NOMO-1 (cell line): ENCODE measurements around the gene TRIB2.

Experiments used
- DNase-seq, 2 experiments: peaks; one replicate each; lab custom pipeline; 2025; ENCODE audit not compliant: unreplicated experiment in 2 of 2; lab: John Stamatoyannopoulos, UW

The TRIB2 gene

GRCh38 chr2:12694990-12695774, 21.6 kb upstream of the TRIB2 start:
- DNase-seq = peak; percentile 26 to 93

DNA sequence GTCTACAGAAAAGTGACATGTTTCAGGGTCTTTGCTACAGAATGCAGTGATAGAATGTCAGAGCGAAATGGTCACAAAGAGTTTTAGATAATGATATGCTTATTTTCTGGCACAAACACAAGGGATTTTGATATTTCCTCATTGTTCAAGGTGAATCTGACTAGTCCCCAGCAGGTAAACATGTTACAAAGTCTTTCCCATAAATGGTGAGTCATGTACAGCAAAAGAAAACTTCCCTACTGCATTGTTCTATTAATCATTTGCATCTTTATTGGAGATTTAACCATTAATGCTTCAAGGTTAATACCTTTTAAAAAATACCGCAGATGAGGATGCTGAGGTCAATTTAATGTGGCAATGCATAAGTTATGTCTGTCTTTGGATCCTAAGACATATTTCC, 19.1 kb upstream of the TRIB2 start:
- no peak for DNase-seq

GRCh38 chr2:12700989-12701388, 15.7 kb upstream of the TRIB2 start:
- no peak for DNase-seq

DNA sequence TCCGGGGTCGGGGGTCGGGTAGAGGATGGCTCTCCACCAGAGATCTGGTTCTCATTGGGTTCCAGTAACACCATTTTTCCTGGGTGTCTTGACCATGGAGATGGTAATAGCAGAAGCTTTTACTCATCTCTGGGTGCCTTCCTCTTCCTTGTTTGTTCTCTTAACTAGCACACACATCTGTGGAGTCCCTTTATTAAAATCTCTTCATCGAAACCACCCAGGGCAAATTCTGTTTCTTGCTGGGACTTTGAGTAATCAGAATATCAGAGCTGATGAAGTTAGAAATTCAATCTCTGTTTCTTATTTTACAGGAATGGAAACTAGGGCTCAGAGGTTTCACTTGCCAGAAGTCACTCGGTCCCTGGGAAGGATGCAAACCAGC, 15.0 kb upstream of the TRIB2 start:
- no peak for DNase-seq

DNA sequence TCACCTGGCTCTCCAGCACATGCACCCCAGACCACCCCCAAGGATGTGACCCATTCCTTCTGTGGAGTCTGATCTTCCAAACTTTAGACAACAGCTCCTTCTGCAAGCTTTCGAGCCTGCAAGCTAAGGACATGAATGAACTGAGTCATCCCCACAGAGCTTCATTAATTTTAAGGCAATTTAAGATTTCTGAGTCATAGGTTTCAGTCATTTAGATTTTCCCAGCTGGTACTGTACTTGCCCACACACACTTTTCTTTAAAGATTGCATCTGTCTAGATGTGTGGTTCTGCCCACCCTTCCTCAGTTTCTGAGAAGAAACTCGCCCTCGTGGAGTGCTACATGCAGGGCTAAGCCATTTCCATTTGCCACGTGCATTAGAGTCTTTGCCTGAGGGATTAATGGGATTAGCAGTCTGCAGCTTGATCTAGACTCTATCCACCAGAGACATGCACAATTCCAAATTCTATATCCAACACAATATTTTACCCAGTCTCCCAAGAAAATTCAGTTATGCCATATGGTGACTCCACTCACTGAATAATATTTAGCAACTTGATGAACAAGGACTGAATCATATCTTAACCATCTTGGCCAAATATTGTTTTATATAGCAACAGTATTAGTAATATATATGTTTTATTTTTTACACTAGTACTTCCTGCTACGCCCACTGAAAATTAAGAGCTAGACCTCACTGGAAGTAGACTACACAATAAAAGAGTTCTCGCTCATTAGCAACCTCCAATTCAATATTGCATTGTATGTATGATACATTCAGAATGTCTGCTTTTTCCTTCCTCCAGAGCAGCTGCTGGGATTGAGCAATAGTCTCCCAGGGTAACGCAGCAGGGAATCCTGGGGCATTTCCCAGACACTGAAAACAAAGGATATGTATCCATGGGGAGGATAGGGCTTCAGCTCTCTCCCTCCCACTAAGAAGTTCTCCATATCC, 14.3 kb upstream of the TRIB2 start:
- DNase-seq = no peak

DNA sequence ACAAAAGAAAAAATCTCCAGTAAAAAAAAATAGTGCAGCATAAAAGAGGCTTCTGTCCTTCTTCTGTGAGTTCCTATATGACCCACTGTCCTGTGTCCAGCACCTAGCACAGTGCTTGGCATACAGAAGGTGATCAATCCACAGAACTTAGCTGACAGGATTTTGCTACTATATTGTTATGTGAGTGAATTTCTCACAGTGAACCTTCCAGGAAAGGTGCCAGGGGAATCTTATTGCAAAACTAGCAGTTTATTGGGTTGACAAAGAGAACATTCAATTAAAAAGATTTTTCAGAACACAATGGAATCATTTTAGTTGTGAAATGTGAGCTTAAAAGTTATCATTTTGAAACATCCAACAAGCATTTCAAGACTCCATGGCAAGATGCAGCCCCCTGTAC, 12.4 kb upstream of the TRIB2 start:
- DNase-seq = no peak

DNA sequence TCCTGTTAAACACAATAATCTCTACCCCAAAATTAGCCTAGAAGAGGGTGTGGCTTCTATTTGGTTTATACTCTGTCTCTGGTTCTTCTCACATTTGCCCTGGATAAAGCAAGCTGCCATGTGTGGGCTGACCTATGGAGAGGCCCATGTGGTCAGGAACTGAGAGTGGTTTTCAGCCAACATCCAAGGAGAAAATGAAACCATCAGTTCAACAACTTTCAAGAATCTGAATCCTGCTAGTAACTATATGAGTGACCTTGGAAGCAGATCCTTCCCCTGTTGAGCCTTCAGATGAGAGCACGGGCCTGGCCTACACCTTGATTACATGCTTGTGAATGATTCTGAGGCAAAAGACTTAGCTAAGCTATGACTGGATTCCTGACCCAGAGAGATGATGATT, 11.5 kb upstream of the TRIB2 start:
- no peak for DNase-seq

DNA sequence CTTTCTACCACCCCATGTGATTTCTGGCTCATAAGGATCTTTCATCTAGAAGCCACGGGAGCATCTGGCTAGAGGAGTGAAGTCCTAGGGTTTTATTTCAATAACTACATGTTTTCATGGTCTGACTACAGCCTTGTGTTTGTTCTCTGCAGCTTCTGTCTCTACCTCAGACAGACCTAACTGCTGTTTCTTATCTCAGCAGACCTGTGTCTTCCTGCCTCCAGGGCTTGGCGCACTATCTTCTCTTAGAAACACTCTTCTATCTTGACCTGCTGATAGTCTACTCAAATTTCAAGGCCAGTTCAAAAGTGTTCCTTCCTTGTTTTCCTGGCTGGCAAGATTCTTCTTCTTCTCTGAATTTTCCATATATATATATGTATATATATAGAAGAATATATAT, 11.0 kb upstream of the TRIB2 start:
- no peak for DNase-seq

- no peak for DNase-seq
These were observed 8.1 kb upstream of the TRIB2 start for GRCh38 chr2:12708508-12709206.

GRCh38 chr2:12709207-12709522, 7.6 kb upstream of the TRIB2 start:
- DNase-seq = no peak

GRCh38 chr2:12710301-12710700, 6.4 kb upstream of the TRIB2 start:
- DNase-seq = no peak

- no peak for DNase-seq
These were observed 5.4 kb upstream of the TRIB2 start for GRCh38 chr2:12711339-12711738.

DNA sequence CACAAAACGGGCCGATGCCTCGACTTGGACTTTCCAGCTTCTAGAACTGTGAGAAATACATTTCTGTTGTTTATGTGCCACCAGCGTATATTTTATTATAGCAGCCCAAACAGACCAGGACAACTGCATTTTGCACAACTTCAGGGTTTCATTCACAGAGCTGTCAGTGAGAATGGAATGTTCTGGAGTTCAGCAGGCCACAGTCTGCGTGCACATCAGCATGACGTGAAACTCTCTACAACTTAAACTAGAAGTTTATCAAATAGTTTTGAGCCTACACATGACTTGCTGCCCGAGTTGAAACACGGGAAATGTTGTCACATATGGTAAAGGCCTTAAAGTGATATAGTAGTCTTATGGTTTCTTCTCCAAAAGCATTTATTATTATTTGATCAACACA, 3.9 kb upstream of the TRIB2 start:
- no peak for DNase-seq

- DNase-seq = no peak
These were observed 2.1 kb upstream of the TRIB2 start for GRCh38 chr2:12714391-12715221.

- no peak for DNase-seq
These were observed 1.3 kb upstream of the TRIB2 start for GRCh38 chr2:12715258-12716031.

- peak; percentile 59 to 66 for DNase-seq
These were observed 779 bp upstream of the TRIB2 start for GRCh38 chr2:12716032-12716281.

DNA sequence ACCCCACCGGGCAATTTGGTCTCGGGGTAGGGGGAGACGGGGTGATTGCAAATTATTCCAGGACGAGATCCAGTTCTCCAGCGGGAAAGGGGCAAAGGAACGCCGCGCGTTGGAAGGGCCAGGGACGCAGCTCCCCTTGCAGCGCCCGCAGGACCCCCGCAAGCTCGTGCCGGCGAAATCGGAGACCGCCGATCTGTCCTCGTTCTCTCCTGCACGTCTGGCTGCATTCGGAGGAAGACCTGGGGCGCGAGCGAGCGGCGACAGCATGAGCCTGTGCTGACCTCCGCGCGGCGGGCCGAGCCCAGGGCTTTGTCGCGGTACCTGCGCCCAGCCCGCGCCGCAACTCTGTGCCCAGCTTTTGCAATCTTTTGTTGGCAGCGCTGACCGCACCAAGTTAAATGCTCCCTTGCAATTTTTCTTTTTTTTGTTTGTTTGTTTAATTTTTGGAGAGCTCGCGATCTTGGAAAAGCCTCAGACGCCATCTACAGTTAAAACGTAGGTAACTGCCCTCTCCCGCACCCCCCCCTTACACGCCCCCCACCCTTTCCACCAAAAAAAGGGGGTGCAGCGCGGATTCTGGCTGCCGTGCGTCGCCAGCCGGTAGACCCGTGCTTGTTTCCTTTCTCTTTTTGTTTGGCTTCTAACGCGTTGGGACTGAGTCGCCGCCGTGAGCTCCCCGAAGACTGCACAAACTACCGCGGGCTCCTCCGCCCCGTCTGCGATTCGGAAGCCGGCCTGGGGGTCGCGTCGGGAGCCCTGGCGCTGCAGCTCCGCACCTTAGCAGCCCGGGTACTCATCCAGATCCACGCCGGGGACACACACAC, 667 bp downstream of the TRIB2 start:
- peak; percentile 32 to 35 for DNase-seq

GRCh38 chr2:12718015-12718671, 1.4 kb downstream of the TRIB2 start:
- DNase-seq = peak in 1 of 2 experiments; percentile 3
